NCI-H748 treated with DMSO at 0.1 percent for 48 hours (cell line): Measurements from ENCODE around the gene ADD2.
A peak's percentile ranks its signal among the peaks of the same experiment; 100 is the strongest.
"Not testable (repeated sequence)": the region's sequence is repeated elsewhere in the genome, so short reads cannot be mapped to it uniquely, and the experiment has no call there.

Experiments used
- DNase-seq: peaks from one replicate; lab custom pipeline; 2025; lab: John Stamatoyannopoulos, UW

The ADD2 gene

DNA sequence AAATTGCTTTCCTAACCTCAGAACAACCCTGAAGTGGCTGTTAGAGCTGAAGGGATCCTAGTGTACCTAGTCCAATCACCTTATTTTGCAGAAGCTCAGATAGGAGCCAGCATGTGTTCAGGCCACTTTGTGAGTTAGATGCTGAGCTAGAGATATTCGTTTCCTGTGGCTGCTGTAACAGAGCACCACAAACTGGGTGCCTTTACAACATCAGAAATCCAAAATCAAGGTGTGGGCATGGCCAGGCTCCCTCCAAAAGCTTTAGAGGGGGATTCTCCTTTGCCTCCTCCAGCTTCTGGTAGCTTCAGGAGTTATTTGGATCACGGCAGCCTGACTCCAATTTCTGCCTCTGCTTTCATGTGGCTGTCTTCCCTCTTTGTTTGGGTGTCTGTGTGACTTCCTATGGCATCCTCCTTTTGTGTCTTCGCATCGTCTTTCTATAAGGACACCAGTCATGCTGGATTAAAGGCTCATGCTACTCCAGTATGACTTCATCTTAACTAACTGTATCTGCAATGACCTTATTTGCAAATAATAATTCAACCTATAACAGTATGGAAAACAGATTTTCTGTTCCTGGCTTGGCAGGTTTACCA, 128.1 kb downstream of the ADD2 start:
- DNase-seq, result no peak

DNA sequence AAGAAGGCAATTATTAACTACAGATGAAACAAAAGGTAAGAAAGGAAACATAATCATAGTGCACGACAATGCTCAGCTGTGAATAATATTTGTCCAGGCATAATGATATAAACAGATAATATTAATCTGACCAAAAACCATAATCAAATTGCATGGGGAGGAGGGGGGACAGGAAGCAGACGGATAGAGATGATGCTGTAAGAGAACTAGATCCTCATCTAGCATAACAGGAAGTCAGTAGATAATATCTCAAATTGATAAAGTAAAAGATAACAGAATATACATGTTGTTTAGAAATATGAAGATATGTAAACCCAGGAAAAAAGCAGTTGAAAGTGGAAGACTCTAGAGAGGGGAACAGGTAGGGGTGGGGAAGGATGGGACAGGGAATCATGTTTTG, 129.4 kb downstream of the ADD2 start:
- DNase-seq, result no peak

DNA sequence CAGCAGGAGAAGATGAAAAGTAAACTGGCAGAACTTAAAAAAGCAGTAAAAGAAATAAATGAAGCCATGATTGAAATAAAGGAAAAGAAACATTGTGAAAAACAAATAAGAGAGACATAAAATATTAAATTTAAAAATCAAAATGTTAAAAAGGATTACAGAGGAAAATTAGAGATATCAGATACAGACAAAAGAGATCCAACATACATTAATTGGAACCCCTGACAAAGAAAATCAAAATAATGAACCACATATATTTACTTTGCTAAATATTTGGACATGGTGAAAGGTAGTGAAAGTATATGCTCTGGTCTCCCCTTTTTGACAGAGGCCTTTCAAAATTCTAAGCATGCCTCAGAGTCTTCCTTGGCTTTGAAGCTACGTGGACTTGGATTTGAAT, 134.5 kb downstream of the ADD2 start:
- DNase-seq, result no peak

DNA sequence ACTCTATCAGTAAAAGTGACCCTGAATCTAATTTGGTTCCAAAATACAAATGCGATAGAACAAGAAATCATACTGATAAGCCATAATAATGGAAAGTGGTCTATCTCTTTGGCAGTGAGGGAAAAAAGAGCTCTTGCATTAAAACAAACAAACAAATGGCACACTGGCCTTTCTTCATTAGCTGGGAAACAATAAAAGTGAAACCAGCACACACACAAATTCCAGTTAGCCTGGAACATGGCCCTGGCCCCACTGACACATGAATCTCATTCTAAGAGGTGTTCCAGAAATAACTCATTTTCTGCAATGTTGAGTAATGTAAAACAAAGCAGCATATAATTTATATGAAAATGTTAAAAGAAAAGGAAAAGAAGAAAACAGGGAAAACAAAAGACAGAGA, 135.0 kb downstream of the ADD2 start:
- no peak for DNase-seq

DNA sequence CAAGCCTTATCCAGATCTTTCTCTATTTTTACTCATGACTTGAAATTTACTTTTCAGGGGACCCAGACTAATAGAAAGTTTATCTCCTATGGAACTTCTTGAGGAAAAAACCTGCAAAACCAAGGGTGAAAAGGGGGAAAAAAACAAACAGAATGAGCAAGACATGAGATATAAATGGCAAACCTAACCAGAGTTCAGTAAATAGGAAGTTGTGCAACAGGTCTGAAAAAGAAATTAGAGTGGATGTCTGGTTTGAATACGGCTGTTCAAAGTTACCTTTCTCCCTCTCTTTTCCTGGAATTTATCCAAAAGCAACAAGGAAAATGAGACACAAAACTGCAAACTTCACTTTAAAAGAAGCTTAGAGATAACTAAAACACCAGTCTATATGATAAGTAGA, 135.6 kb downstream of the ADD2 start:
- DNase-seq, result no peak

DNA sequence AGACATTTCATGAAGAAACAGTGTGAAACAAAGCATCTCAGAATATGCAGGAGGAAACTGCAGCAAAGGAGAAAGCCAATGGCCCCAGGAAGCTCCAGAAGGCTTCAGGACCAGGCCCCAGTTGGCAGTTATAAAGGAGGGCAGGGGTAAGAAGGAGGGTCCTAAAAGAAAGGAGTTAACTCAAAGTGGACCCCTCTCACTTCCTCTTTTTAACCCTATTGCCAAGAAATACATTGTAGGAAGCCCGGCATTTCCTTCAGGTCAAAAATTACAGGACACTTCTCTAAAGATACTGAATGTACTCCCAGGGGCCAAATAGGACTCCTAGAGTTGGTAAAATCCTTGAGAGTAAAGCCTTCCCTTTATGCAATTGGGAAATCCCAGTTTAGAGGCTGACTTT, 137.2 kb downstream of the ADD2 start:
- DNase-seq, result no peak

DNA sequence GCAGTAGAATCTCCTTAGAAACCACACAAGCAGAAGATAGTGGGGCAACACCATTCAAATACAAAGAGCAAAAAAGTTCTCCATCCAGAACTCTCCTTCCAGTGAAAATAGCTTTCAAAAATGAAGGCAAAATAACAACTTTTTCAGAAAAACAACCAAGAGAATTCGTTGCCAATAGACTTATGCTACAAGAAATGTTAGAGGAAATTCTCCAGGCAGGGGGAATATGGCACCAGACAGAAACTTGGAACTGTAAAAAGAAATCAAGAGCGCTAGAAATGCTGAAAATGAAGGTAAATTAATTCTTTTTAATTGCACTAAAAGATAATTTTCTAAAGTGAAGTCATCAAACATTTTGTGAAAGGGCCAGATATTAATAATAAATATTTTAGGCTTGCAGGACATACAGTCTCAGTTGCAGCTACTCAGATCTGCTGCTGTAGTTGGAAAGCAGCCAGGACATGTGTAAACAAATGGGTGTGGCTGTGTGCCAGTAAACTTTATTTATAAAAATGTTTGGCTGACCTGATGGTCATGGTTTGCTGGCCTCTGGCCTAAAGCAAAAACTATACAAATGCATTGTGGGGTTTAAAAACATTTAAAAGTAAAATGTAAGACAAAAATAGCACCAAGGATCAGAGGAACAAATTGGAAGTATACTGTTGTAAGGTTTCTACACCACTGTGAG, 140.6 kb downstream of the ADD2 start:
- DNase-seq, result peak; percentile 32

DNA sequence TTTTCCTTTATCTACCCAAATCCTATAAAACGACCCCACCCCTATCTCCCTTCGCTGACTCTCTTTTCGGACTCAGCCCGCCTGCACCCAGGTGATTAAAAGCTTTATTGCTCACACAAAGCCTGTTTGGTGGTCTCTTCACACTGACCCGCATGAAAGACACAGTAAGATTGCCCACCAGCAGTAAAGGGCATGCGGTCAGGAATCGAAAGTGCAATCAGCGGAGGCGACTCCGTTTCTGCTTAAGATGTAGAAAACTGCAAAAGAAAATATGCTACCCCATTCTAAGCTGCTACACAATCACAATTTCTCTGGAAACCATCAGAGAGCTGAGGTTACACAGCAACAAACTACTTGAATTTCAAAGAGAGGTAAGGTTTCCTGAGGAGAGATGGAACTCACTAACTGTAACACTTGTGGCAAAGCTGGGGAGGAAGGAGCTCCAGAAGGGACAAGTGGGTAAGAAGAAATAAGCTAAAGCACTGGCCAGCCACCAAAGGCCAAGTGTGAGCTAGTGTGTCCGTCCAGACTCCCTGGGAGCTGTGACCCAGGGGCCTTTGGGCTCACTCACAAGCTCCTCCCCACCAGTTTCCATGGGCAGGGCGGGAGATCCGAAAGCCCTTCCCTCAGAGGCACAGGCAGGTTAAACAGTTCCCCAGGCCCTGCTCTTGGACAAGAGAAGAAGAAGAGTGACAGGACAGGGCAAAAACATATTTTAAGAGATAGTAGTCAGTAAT, 141.6 kb downstream of the ADD2 start:
- DNase-seq, result no peak

DNA sequence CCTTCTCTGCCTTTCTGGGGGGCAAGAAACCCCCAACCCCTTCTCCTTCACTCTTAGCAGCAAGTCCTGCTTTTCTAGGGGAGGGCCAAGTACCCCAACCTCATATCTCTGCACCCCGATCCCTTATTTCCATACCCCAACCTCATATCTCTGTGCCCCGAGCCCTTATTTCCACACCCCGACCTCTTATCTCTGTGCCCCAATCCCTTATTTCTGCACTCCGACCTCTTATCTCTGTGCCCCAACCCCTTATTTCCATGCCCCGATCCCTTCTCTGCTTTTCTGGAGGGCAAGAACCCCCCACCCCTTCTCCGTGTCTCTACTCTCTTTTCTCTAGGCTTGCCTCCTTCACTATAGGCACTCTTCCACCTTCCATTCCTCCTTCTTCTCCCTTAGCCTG, 146.5 kb downstream of the ADD2 start:
- DNase-seq, result not testable (repeated sequence)

DNA sequence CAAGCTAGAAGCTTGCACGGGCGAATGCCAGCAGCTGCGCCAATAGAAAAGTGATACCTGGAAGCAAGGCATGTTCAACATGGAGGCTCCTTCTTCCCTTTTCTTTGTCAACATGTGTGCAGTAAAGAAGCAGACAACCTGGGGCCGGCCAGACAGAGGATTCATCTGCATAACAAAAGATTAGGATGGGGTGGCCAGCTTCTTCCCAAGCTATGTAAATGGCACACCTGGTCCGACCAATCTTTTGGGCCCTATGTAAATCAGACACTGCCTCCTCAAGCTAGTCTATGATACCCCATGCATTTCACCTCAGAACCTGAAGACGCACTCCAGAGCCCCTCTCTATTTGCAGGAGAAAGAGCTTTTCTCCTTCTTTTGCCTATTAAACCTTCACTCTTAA, 148.0 kb downstream of the ADD2 start:
- DNase-seq, result no peak

DNA sequence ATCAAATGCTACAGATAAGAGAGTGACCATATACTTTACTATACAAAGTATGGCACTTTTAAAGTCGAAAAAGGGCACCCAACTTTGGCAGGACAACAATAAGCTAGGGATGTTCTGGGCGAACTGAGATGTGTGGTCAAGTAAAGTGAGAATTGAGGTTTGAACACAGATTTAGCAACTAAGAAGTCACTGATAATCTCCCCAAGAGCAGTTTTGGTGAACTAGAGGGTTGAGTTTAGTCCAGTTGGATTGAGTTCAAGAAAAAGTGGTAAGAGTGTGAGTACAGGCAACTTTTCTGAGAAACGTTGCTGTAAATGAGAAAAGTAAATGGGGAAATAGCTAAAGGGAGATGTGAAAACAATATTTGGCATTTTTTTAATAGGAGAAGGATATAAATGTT, 148.8 kb downstream of the ADD2 start:
- DNase-seq, result no peak

DNA sequence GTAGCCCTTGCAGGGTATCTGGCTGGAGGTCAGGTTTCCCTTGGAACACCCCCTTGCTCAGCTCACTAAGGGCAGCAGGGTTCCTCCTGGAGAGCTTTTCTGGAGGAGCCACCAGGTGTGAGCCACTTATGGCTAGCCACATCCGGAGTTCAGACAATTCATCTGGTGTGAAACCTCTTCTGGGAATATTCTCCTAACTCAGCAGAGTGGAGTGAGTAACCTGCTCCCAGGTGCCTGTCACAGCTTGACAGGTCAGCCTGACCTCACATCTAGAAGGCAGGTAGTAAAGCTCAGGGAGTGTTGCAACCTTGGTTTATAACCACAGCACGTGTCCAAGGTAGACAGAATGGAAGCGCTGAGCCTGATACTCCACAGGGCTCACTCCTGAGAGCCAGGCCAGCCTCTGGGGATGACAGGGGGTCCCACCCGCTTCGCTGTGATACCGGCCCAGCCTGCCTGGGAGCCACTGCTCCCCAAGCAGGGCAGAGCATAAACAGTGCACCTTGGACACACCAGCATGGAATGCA, 151.8 kb downstream of the ADD2 start:
- DNase-seq, result no peak

DNA sequence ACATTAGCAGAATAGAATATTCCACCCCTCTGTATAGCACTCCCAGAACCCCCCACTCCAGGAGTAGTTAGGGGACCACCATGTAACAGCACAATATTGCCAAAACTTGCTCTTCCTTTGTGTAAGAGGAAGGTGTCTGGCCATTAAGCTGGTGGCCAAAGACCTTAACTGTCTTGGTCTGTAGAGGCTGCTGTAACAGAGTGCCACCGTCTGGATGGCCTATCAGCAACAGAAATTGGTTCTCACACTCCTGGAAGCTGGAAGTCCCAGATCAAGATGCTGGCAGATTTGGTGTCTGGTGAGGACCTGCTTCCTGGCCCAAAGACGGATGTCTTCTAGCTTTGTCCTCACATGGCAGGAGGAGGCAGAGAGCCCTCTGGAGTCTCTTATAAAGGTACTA, 152.8 kb downstream of the ADD2 start:
- no peak for DNase-seq

DNA sequence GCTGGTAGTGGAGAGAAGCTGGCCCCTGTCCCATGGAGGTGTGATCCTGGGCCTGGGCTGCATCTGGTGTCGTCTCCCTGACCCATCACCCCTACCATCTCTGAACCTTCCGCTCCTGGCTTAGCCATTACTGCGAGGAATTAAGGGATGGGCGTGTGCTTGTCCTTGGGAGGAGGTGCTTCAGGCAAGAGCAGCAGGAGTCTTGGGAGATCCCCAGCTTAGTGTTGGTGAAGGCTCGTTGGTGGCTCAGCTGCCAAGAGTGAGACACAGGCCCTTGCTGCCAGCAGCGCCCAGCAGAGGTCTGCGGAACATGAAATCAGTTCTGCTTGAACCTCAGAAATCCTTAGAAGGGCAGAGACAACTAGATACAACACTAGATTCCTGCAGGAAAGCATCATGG, 154.5 kb downstream of the ADD2 start:
- no peak for DNase-seq

DNA sequence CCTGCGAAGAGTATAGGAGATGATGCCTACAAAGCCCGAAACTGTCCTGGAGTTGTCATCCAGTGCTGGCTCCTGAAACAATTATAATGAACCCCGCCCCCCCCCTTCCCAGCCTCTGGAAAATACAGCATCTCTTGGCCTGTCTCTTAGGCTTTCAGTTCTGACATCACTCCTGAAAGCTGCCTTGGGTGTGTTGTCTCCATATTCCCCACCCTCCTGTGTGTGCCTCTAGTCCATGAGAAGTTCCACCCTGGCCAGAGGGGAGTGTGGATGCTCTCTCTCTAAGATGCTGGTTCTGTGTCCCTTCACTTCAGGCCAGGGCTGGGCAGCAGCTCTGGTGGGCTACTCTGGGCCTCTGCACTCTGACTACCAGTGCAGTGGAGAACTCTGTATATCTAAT, 155.4 kb downstream of the ADD2 start:
- no peak for DNase-seq

DNA sequence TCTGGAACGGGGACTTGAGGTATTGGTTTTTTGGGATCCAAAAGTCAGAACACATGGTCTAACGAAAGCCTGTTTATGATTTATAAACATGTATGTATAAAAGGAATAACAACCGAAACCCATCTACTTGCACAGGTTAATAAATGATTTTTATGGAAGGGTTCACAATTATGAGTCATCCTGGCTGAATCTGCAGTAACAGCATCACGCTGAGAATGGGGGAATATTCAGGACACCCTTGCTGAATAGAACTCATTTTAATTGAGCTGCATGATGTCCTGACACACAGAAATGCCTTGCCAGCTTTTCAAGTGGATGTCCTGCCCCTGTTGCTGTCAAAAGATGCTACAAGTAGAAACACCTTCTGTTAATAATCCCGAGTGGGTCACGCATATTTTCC, 159.6 kb downstream of the ADD2 start:
- DNase-seq, result no peak

DNA sequence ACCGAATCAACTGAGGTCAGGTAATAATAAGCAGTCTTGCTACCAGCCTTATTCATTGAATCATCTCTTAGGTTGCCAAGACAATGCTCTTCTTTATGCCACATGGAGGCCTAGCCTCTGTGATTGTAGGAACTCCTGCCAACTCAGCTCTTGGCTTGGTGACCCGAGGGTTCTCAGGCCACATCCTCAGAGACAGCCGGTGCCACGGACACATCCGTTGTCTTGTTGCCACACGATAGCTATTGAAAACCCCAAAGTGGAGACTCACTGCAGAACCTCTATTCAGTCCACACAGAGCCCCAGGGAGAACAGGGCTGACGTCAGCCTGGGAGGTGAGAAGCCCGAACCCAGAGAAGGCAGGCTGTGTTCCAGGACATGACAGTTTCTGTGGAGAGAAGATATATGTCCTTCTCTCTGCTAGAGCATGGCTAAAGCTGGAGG, 160.9 kb downstream of the ADD2 start:
- DNase-seq, result no peak
